Nephron (organoid): ENCODE data around the gene FOXF1.

Experiments
- H3K27ac Mint-ChIP-seq, 3 experiments: 2 replicates each; pipeline ENCODE4 v1.8.0; 2020; ENCODE audit warnings: mixed read lengths in 3 of 3, mild to moderate bottlenecking in 2 of 3, moderate library complexity in 1 of 3
- H3K27me3 Mint-ChIP-seq: 2 replicates; pipeline ENCODE4 v1.8.0; 2021; ENCODE audit warnings: low read depth, mild to moderate bottlenecking, moderate library complexity, mixed read lengths
- H3K36me3 Mint-ChIP-seq: 2 replicates; pipeline ENCODE4 v1.8.0; 2020; ENCODE audit warnings: low read depth, mixed read lengths
- H3K4me1 Mint-ChIP-seq: 2 replicates; pipeline ENCODE4 v1.8.0; 2020; ENCODE audit warnings: mixed read lengths
- H3K4me3 Mint-ChIP-seq, 3 experiments: 2 replicates each; pipeline ENCODE4 v1.8.0; 2020; ENCODE audit warnings: mild to moderate bottlenecking in 3 of 3, mixed read lengths in 3 of 3, moderate library complexity in 2 of 3
- H3K9me3 Mint-ChIP-seq: 2 replicates; pipeline ENCODE4 v1.8.0; 2020; ENCODE audit warnings: mixed read lengths
- CTCF ChIP-seq, 3 experiments: fragments of 200-600 bp; sonication (generic); IDR thresholded peaks; one replicate each; pipeline ENCODE4 v1.5.0; 2021; ENCODE audit warnings: antibody characterized with exemption in 3 of 3; ENCODE audit not compliant: unreplicated experiment in 3 of 3

FOXF1 gene

GRCh38 chr16:86516623-86517003 lies 6.3 kb downstream of the FOXF1 start:
- Mint-ChIP-seq H3K4me1 (peaks cover 5% of the 10 kb centered on the region), H3K9me3 (no peaks in the 10 kb centered on the region), H3K27ac (no peak overlapping the region), H3K27me3 (peaks cover 100% of the 10 kb centered on the region), H3K36me3 (no peaks in the 10 kb centered on the region), H3K4me3 (peak overlapping the region; percentile 33 to 56 (median 53))
- no peak for TF ChIP-seq CTCF (IDR thresholded peaks at IDR 0.05; ENCODE audit: unreplicated experiment in 3 of 3)

- Mint-ChIP-seq H3K4me1 (peaks cover 5% of the 10 kb centered on the region), H3K36me3 (no peaks in the 10 kb centered on the region), H3K9me3 (no peaks in the 10 kb centered on the region), H3K27ac (no peak overlapping the region), H3K4me3 (peak overlapping the region in 1 of 3 experiments; percentile 29), H3K27me3 (peaks cover 100% of the 10 kb centered on the region)
- TF ChIP-seq CTCF (IDR thresholded peaks at IDR 0.05; ENCODE audit: unreplicated experiment in 3 of 3) = no peak
Observed at GRCh38 chr16:86517033-86517432, 6.7 kb downstream of the FOXF1 start.

- no peak overlapping the region for H3K4me3 Mint-ChIP-seq
- no peak overlapping the region for H3K27ac Mint-ChIP-seq
- no peaks in the 10 kb centered on the region for H3K36me3 Mint-ChIP-seq
- H3K9me3 Mint-ChIP-seq = no peaks in the 10 kb centered on the region
- H3K27me3 Mint-ChIP-seq = peaks cover 100% of the 10 kb centered on the region
- peaks cover 5% of the 10 kb centered on the region for H3K4me1 Mint-ChIP-seq
- peak; percentile 76 to 83 (median 82) for TF ChIP-seq CTCF (IDR thresholded peaks at IDR 0.05; ENCODE audit: unreplicated experiment in 3 of 3)
Observed at GRCh38 chr16:86517652-86518258, 7.4 kb downstream of the FOXF1 start.

- TF ChIP-seq CTCF (IDR thresholded peaks at IDR 0.05; ENCODE audit: unreplicated experiment in 3 of 3) = no peak
- H3K4me1 Mint-ChIP-seq = peaks cover 5% of the 10 kb centered on the region
- no peak overlapping the region for H3K27ac Mint-ChIP-seq
- H3K36me3 Mint-ChIP-seq = no peaks in the 10 kb centered on the region
- H3K9me3 Mint-ChIP-seq = no peaks in the 10 kb centered on the region
- no peak overlapping the region for H3K4me3 Mint-ChIP-seq
- peaks cover 100% of the 10 kb centered on the region for H3K27me3 Mint-ChIP-seq
Observed at GRCh38 chr16:86519007-86519648, 8.8 kb downstream of the FOXF1 start.

GRCh38 chr16:86519649-86520316 lies 9.5 kb downstream of the FOXF1 start:
- Mint-ChIP-seq H3K27ac (no peak overlapping the region), H3K4me3 (peak overlapping the region in 1 of 3 experiments; percentile 53), H3K4me1 (peaks cover 5% of the 10 kb centered on the region), H3K9me3 (no peaks in the 10 kb centered on the region), H3K27me3 (peaks cover 99% of the 10 kb centered on the region), H3K36me3 (no peaks in the 10 kb centered on the region)
- peak; percentile 91 to 97 (median 96) for TF ChIP-seq CTCF (IDR thresholded peaks at IDR 0.05; ENCODE audit: unreplicated experiment in 3 of 3)
